Activated T-cell treated with anti-CD3 and anti-CD28 coated beads, Interleukin-2, amount 50 U/mL, for 72 hours (primary cell): ENCODE results near the gene KCNJ16. TPM values are rescaled to one million over a fixed set of nuclear protein-coding genes. Genes with fewer than 3 reads are reported as not detected.

ENCODE experiments used
- ATAC-seq, 2 donors: fragments of 150-1000 bp; cut with Tn5 transposase; replicated peaks in 1 of 2; 2 replicates each; pipeline ENCODE4 v1.10.0; 2021; ENCODE audit warnings: moderate library complexity in 2 of 2, mild to moderate bottlenecking in 1 of 2
- DNase-seq, 2 donors: peaks; one replicate each; pipeline ENCODE4 v3.0.0; 2021 to 2022; ENCODE audit warnings: mixed read lengths in 1 of 2
- H3K27ac Mint-ChIP-seq: one replicate; pipeline ENCODE4 v1.8.0; 2022; ENCODE audit warnings: mild to moderate bottlenecking, moderate library complexity, mixed read lengths
- H3K27me3 Mint-ChIP-seq: one replicate; pipeline ENCODE4 v1.8.0; 2022; ENCODE audit warnings: low read depth, mixed read lengths
- H3K36me3 Mint-ChIP-seq, 2 donors: one replicate each; pipeline ENCODE4 v1.8.0; 2022; ENCODE audit warnings: mixed read lengths in 2 of 2, mild to moderate bottlenecking in 1 of 2; ENCODE audit not compliant: insufficient read depth in 2 of 2
- H3K4me1 Mint-ChIP-seq: one replicate; pipeline ENCODE4 v1.8.0; 2022; ENCODE audit warnings: low read depth, mixed read lengths
- H3K4me3 Mint-ChIP-seq, 2 donors: one replicate each; pipeline ENCODE4 v1.8.0; 2022; ENCODE audit warnings: mild to moderate bottlenecking in 2 of 2, mixed read lengths in 2 of 2, moderate library complexity in 2 of 2
- H3K9me3 Mint-ChIP-seq, 2 donors: one replicate each; pipeline ENCODE4 v1.8.0; 2022; ENCODE audit warnings: mixed read lengths in 2 of 2
- total RNA-seq, 2 donors: library from RNA; stranded (reverse); gene quantifications; one replicate each; pipeline ENCODE4 v1.2.3, GENCODE V29; 2022

Gene KCNJ16
- total RNA-seq, 2 donors from 2014 or later: not detected

DNA sequence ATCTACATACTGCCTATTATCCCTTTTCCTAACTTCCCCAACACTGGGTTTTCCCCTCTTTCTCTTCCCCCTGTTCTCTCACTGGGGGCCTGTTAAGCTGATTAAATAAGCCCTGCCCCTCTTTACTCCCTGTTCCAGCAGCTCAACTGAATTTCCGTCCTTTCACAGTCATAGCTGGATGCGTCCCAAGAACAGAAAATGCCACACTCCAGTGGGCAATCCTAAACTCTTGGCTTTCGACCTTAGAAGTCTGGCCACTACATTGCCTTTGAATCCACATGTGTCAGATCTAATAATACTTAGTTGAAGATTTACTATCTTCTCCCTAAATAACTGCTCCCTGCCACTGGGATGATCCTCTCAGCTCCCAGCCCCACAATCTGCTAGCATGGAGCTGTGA lies 34.5 kb downstream of the KCNJ16 start:
- no peak for DNase-seq
- no peaks in the 10 kb centered on the region for H3K9me3 Mint-ChIP-seq
- ATAC-seq: no peak
- H3K4me1 Mint-ChIP-seq: peaks cover 6% of the 10 kb centered on the region
- H3K36me3 Mint-ChIP-seq: no peaks in the 10 kb centered on the region
- H3K4me3 Mint-ChIP-seq: no peak overlapping the region
- peaks cover 21% of the 10 kb centered on the region for H3K27me3 Mint-ChIP-seq
- no peak overlapping the region for H3K27ac Mint-ChIP-seq

DNA sequence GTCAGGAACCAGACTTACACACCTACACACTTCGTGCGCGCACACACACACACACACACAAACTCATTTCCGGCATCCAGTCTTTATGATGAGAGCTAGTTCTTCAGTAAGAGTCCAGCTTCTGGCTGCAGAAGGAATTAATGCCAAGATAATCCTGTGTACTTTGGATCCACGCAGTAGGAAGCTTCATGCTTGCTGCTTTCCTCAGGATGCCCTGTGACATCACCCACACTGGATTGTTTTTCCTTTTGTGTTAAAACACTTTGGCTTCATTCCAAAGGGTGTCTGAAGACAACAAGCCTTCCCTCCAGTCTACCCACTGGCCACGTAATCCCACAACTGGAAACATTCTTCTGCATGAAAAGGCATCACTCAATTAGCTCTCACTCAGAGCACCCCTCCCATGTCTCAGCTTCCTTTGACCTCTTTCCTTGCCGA lies 35.4 kb downstream of the KCNJ16 start:
- ATAC-seq (no peak), DNase-seq (no peak)
- Mint-ChIP-seq H3K4me1 (peaks cover 6% of the 10 kb centered on the region), H3K27me3 (peaks cover 21% of the 10 kb centered on the region), H3K27ac (no peak overlapping the region), H3K36me3 (no peaks in the 10 kb centered on the region), H3K9me3 (no peaks in the 10 kb centered on the region), H3K4me3 (no peak overlapping the region)

GRCh38 chr17:70111201-70111600 lies 36.2 kb downstream of the KCNJ16 start:
- Mint-ChIP-seq H3K27me3 (peaks cover 21% of the 10 kb centered on the region), H3K4me1 (peaks cover 6% of the 10 kb centered on the region), H3K4me3 (no peak overlapping the region), H3K9me3 (no peaks in the 10 kb centered on the region), H3K36me3 (no peaks in the 10 kb centered on the region), H3K27ac (no peak overlapping the region)
- no peak for DNase-seq
- ATAC-seq: no peak

GRCh38 chr17:70114405-70114804 lies 39.4 kb downstream of the KCNJ16 start:
- H3K9me3 Mint-ChIP-seq: no peaks in the 10 kb centered on the region
- H3K36me3 Mint-ChIP-seq: no peaks in the 10 kb centered on the region
- DNase-seq: no peak
- H3K4me3 Mint-ChIP-seq: no peak overlapping the region
- ATAC-seq: no peak
- H3K27ac Mint-ChIP-seq: no peak overlapping the region
- H3K4me1 Mint-ChIP-seq: no peaks in the 10 kb centered on the region
- H3K27me3 Mint-ChIP-seq: peaks cover 26% of the 10 kb centered on the region

DNA sequence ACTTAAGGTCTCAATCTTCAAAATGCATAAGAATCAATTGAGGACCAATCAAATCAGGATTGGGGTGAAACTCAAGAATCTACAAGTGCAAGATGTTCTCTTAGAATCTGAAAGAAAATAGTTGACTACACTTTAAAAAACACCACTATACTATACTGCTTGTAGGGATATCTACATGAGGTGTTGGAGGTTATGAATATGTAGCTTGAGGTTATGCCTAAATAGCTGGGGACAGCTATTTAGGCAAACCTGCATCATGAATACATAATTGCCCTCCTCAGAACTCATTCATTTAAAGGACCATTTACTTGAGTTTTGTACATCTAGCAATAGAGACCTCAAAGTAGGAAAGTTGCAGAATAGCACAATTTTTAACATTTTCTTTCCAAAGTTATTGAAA lies 40.1 kb downstream of the KCNJ16 start:
- Mint-ChIP-seq H3K4me3 (no peak overlapping the region), H3K36me3 (peaks cover 0 to under 1% of the 10 kb centered on the region in 2 donors), H3K27ac (no peak overlapping the region), H3K4me1 (no peaks in the 10 kb centered on the region), H3K27me3 (peaks cover 24% of the 10 kb centered on the region), H3K9me3 (peaks cover 0 to under 1% of the 10 kb centered on the region in 2 donors)
- ATAC-seq: no peak
- no peak for DNase-seq

DNA sequence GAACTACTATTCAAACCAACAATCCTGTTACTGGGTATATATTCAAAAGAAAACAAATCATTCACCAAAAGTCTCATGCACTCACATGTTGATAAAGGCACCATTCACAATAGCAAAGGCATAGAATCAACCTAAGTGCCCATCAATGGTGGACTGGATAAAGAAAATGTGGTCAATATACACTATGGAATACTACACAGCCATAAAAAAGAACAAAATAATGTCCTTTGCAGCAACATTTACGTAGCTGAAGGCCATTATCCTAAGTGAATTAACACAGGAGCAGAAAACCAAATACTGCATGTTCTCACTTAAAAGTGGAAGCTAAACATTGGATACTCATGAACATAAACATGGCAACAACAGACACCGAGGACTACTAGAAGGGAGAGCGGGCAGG lies 41.9 kb downstream of the KCNJ16 start:
- Mint-ChIP-seq H3K27ac (no peak overlapping the region), H3K9me3 (peaks cover 0 to 3% of the 10 kb centered on the region in 2 donors), H3K4me3 (no peak overlapping the region), H3K4me1 (no peaks in the 10 kb centered on the region), H3K27me3 (peaks cover 24% of the 10 kb centered on the region), H3K36me3 (peaks cover 0 to 3% of the 10 kb centered on the region in 2 donors)
- no peak for DNase-seq
- no peak for ATAC-seq

DNA sequence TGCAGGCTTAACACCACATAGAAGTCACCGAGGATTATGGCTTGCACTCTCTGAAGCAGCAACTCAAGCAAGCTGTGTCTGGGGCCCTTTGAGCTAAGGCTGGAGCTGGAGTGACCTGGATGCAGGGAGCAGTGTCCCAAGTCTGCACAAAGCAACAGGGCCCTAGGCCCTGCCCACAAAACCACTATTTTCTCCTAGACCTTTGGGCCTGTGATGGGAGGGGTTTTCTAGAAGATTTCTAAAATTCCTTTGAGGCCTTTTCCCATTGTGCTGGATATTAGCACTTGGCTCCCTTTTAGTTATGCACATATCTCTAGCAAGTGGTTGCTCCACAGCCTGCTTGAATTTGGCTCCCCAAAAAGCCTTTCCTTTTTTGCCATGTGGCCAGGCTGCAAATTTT lies 44.5 kb downstream of the KCNJ16 start:
- Mint-ChIP-seq H3K27ac (no peak overlapping the region), H3K9me3 (peaks cover 0 to 3% of the 10 kb centered on the region in 2 donors), H3K4me1 (no peaks in the 10 kb centered on the region), H3K27me3 (peaks cover 17% of the 10 kb centered on the region), H3K36me3 (peaks cover 0 to 3% of the 10 kb centered on the region in 2 donors), H3K4me3 (no peak overlapping the region)
- DNase-seq (no peak), ATAC-seq (no peak)

DNA sequence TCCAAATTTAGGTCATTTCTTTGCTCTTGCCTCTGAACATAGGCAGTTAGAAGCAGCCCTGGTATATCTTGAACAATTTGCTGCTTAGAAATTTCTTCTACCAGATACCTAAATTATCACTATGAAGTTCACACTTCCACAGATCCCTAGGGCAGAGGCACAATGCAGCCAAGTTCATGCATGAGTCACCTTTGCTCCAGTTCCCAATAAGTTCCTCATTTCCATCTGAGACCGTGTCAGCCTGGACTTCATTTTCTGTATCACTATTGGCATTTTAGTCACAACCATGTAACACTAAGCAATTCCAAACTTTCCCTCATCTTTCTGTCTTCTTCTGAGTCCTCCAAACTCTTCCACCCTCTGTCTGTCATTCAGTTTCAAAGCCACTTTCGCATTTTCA lies 45.0 kb downstream of the KCNJ16 start:
- no peak for ATAC-seq
- Mint-ChIP-seq H3K4me1 (no peaks in the 10 kb centered on the region), H3K36me3 (peaks cover 0 to 3% of the 10 kb centered on the region in 2 donors), H3K27ac (no peak overlapping the region), H3K4me3 (no peak overlapping the region), H3K9me3 (peaks cover 0 to 3% of the 10 kb centered on the region in 2 donors), H3K27me3 (peaks cover 17% of the 10 kb centered on the region)
- DNase-seq: no peak

GRCh38 chr17:70120425-70120824 lies 45.4 kb downstream of the KCNJ16 start:
- H3K36me3 Mint-ChIP-seq: peaks cover 0 to 3% of the 10 kb centered on the region in 2 donors
- no peaks in the 10 kb centered on the region for H3K4me1 Mint-ChIP-seq
- peaks cover 0 to 3% of the 10 kb centered on the region in 2 donors for H3K9me3 Mint-ChIP-seq
- no peak overlapping the region for H3K4me3 Mint-ChIP-seq
- DNase-seq (no peak), ATAC-seq (no peak)
- H3K27me3 Mint-ChIP-seq: peaks cover 17% of the 10 kb centered on the region
- H3K27ac Mint-ChIP-seq: no peak overlapping the region

DNA sequence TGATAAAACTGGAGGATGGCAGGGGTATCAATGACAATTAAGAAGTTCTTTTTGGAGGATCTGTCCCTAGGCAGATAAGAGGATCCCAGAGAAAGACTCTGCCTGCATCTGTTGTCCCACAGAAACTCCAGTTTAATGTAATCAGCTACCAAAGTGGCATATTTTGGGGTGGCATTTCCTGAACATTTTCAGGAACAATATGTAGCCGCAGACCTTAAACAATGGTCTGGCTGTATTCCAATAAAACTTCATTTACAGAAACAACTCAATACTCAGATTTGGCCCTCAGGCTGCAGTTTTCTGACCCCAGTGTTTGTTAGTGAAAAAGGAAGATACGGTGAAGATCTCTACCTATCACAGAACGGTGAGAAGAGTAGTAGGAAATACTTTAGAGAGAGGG lies 46.1 kb downstream of the KCNJ16 start:
- Mint-ChIP-seq H3K9me3 (peaks cover 0 to 3% of the 10 kb centered on the region in 2 donors), H3K4me1 (no peaks in the 10 kb centered on the region), H3K4me3 (no peak overlapping the region), H3K27me3 (peaks cover 17% of the 10 kb centered on the region), H3K27ac (no peak overlapping the region), H3K36me3 (peaks cover 0 to 3% of the 10 kb centered on the region in 2 donors)
- ATAC-seq (no peak), DNase-seq (no peak)

- peaks cover 0 to 3% of the 10 kb centered on the region in 2 donors for H3K9me3 Mint-ChIP-seq
- peaks cover 10% of the 10 kb centered on the region for H3K27me3 Mint-ChIP-seq
- no peak overlapping the region for H3K27ac Mint-ChIP-seq
- H3K4me3 Mint-ChIP-seq: no peak overlapping the region
- no peak for DNase-seq
- no peaks in the 10 kb centered on the region for H3K4me1 Mint-ChIP-seq
- ATAC-seq: no peak
- H3K36me3 Mint-ChIP-seq: peaks cover 0 to 3% of the 10 kb centered on the region in 2 donors
Measured at GRCh38 chr17:70123193-70123592, 48.2 kb downstream of the KCNJ16 start.

DNA sequence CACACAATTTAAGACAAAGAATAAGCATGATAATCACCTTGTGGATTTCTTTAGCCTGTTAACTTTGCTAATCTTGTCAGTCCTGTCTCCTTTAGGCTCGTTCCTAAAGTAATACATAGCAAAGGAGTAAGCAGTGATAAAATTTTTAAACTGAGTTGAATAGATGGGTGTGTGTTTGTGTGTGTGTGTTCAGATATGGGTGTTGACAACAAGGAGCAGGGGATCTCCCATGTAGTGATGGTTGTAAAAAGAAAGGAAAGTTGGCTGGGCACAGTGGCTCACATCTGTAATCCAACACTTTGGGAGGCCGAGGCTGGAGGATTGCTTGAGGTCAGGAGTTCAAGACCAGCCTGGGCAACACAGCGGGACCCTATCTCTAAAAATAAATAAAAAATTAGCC lies 49.7 kb downstream of the KCNJ16 start:
- Mint-ChIP-seq H3K27me3 (peaks cover 15% of the 10 kb centered on the region), H3K4me3 (no peak overlapping the region), H3K9me3 (peaks cover 0 to 4% of the 10 kb centered on the region in 2 donors), H3K36me3 (peaks cover 0 to 3% of the 10 kb centered on the region in 2 donors), H3K4me1 (no peaks in the 10 kb centered on the region), H3K27ac (no peak overlapping the region)
- DNase-seq: no peak
- ATAC-seq: no peak

DNA sequence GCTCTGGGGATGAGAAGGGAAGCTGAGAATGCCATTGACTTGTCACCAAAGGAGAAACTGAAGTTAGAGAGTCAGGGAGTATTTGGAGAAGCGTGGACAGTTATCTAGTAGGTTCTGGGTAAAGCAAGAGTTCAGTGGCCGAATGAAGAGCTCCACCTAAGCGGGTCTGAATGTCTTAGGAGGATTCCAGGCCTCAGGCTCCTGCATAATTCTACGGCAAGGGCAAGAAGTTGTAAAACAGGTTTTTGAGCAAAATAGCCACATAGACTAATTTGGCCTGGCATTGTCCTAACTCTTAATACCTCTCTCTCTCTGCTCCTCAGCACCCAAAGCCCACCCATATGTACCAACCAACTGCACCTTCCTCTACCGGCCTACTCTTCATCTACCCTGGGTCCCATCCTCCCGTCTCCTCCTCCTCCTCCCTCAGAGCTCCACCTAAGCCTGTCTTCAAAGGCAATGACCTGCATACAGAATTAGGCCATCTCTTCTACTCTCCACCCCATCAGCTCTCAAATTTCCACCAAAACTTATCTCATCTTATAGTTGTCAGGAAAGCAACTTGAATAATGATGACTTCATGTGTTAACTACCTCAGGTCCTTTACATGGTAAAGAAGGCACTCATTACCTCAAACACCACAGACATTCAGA lies 52.3 kb downstream of the KCNJ16 start:
- H3K4me1 Mint-ChIP-seq: no peaks in the 10 kb centered on the region
- peaks cover 0 to 1% of the 10 kb centered on the region in 2 donors for H3K9me3 Mint-ChIP-seq
- H3K27ac Mint-ChIP-seq: no peak overlapping the region
- no peak overlapping the region for H3K4me3 Mint-ChIP-seq
- H3K27me3 Mint-ChIP-seq: peaks cover 21% of the 10 kb centered on the region
- no peaks in the 10 kb centered on the region for H3K36me3 Mint-ChIP-seq
- no peak for DNase-seq
- ATAC-seq: no peak

GRCh38 chr17:70128727-70129238 lies 53.8 kb downstream of the KCNJ16 start:
- Mint-ChIP-seq H3K36me3 (peaks cover 0 to 2% of the 10 kb centered on the region in 2 donors), H3K4me1 (no peaks in the 10 kb centered on the region)
- ATAC-seq: no peak

More at GRCh38 chr17:70128727-70129238, 53.8 kb downstream of the KCNJ16 start:
- H3K9me3 Mint-ChIP-seq: peaks cover 0 to 1% of the 10 kb centered on the region in 2 donors
- no peak overlapping the region for H3K27ac Mint-ChIP-seq
- no peak overlapping the region for H3K4me3 Mint-ChIP-seq
- no peak for DNase-seq
- H3K27me3 Mint-ChIP-seq: peaks cover 30% of the 10 kb centered on the region
